Cardiac fibroblast (primary cell): Measurements from ENCODE around the gene GPBP1.

Source experiments
- DNase-seq, 2 donors: peaks; one replicate each; pipeline versions ENCODE4 v3.0.0 to v3.0.0-alpha.2; 2010; ENCODE audit warnings: low read depth in 2 of 2
- H3K4me3 ChIP-seq, 2 donors: replicated peaks in 1 of 2; 1 replicate in 1 of 2; 2 replicates in 1 of 2; pipeline ENCODE4 v1.5.1; 2011; ENCODE audit warnings: low read depth in 2 of 2, low read length in 2 of 2, mild to moderate bottlenecking in 2 of 2, moderate library complexity in 1 of 2
- TF ChIP-seq, protein P1 (sequence below): IDR thresholded peaks from one replicate; pipeline ENCODE4 v1.5.1; 2011; ENCODE audit warnings: low read depth, mild to moderate bottlenecking, low read length, inconsistent platforms

The GPBP1 gene

DNA sequence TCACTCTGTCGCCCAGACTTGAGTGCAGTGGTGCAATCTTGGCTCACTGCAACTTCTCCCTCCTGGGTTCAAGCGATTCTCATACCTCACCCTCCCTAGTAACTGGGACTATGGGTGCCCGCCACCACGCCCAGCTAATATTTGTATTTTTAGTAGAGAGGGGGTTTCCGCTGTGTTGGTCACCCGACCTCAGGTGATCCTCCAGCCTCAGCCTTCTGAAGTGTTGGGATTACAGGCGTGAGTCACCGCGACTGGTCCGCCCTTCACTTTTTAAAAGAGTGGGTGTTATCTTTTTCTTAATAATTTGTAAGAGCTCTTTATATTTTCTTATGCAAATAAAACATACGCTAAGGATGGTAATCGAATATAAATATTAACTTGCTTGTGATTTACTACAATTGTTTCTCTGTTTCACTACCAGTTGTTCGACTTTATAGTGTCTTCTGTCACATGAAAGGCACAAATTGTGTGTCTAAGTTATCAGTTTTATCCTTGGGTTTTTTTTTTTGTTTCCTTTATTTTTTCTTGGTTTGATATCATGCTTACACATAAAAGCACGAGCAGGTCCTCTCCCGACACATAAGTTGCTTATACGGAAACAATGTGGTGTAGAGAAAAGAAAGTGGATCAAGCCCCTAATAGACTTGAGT, 1.9 kb upstream of the GPBP1 start:
- TF ChIP-seq, protein P1, sequence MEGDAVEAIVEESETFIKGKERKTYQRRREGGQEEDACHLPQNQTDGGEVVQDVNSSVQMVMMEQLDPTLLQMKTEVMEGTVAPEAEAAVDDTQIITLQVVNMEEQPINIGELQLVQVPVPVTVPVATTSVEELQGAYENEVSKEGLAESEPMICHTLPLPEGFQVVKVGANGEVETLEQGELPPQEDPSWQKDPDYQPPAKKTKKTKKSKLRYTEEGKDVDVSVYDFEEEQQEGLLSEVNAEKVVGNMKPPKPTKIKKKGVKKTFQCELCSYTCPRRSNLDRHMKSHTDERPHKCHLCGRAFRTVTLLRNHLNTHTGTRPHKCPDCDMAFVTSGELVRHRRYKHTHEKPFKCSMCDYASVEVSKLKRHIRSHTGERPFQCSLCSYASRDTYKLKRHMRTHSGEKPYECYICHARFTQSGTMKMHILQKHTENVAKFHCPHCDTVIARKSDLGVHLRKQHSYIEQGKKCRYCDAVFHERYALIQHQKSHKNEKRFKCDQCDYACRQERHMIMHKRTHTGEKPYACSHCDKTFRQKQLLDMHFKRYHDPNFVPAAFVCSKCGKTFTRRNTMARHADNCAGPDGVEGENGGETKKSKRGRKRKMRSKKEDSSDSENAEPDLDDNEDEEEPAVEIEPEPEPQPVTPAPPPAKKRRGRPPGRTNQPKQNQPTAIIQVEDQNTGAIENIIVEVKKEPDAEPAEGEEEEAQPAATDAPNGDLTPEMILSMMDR, result no peak
- DNase-seq, result no peak
- peak overlapping the region; percentile 79 to 98 for H3K4me3 ChIP-seq

DNA sequence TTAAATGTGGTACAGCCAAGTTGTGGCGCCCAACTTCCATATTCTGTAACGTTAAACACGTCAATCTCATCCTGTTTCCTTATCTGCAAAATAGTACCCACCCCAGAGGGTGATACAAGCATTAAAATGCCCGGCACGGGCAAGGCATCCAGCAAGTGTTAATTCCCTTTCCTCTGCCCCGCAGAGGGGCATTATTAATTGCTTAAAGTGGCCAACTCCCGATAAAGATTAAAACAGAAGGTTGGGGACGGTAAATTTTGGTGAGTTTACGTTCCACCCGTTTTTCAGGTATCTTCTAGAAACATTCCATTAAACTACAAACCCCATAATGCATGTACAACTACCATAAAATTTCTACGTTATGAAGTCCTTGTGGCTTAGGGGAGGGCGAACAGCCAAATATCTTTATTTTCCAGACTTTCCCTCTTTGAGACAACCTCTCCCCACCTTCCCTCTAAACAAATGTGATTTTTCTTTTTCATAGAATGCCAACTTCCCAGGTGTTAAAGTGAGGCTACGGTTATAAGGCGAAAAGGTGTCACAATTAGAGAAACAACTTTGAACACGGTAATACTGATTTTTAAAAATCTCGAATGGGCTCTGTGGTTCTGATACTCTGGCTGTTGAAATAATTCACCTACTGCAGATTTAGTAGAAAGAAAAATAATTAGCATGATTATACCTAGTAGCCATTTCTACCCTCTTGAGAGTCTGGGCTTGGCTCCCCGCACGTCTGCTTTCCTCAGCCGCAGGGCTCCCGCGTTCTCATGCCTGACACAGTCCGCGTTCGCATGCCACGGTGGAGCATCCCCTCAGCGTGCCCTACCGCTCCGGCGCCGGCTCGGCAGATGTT, 1.2 kb upstream of the GPBP1 start:
- TF ChIP-seq, protein P1, result no peak

DNA sequence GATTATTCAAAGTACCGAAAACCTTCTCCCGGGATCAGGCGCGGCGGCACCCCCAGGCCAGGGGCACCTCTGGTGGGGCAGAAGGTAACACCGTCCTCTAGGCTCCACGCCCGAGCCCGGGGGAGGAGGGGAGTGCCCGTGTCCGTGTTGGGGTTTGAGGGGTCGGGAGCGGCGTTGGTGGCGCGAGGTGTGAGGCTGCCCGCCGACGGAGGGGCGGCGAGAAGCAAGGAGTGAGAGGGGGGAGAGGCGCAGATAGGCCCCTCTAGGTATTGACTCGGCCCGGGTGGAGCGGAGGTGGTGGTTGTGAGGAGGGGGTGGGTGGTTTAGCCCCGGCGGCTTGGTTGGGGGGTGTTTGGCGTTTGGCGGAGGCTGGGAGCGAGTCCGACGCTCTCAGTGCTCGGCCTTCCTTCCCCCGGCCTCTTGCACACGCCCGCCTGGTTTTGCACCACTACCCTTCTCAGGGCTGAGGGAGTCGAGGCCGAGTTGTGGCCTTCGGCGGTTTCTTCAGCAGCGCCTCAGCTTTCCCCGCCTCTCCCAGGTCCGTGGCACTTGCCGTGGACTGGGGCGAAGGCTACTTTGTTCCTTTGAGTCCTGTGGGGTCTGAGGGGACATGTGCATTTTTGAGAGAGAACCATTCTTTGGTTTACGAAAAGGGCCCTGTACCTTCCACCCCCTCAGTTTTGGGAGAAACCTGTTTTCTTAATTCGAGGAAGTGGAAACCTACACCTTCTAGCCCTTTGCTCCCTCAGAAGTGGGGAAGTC, 450 bp downstream of the GPBP1 start:
- peak in 1 of 2 donors; percentile 31 for DNase-seq
- TF ChIP-seq, protein P1, result no peak
- H3K4me3 ChIP-seq, result peak overlapping the region; percentile 98

More for the DNA sequence above, 1.2 kb upstream of the GPBP1 start:
- DNase-seq, result peak; percentile 41 to 44
- H3K4me3 ChIP-seq, result peak overlapping the region; percentile 79 to 98

DNA sequence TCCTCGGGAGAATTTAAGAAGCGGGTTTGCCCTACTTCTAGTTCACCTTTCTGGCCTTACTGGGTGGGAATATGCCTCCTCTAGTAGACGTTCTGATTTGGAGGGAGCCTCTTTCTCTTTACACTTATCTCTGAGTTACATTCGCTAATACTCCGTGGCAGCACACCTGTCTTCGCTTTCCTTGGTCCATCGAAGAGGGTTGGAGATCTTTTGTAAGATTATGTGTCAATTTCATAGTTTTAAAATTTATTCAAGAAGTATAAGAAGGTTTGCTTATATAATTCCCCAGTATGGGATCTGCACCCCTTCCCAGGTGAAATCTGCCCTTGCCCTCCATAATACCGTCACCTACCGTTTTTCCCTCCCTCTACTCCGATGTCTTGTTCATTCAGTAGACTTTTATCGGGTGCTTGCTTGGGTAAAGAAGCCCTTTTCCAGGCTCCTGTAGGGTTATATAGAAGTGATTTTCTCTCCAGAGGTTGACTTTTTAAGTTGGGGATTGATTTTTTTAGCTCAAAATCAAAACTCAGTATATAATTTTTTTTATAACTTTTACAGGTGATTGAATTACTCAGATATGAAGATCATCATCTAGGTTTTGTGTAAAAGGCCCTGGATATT, 1.1 kb downstream of the GPBP1 start:
- H3K4me3 ChIP-seq, result peak overlapping the region; percentile 98
- TF ChIP-seq, protein P1, result no peak
- DNase-seq, result no peak

DNA sequence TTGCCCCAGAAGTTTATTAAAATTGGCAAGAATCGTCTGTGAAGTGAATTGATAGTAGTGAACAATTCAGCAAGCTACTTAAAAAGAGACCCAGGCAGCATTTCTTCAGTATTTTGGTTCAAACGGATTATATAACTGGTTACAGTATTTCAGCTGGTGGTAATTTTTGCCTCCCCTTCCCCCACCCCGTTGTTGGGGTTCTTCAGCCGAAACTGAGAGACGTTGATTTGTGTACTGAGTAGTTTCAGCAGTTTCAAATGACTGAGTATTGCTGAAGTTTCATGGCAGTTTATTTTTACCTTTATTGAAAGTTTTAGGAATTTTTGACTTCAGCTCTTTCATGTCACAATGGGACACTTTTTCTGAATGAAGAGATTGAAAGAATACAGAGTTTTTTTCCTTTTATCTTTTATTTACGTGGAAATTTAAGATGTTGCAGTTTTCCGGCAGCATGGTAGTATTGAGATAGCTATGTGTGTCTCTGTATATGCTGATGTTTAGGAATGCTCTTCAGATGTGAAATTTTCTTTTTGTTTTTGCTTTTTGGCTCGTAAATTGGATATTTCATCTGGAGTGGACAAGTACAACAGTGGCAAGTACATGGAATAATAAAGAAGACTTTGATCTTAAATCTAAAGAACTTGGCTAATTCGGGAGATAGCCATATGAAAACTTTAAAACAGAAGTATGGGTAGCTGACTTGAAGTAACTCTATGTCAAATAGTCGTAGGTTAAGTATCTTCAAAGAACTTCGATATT, 1.9 kb downstream of the GPBP1 start:
- no peak for DNase-seq
- H3K4me3 ChIP-seq, result peak overlapping the region; percentile 98
- TF ChIP-seq, protein P1, result no peak

DNA sequence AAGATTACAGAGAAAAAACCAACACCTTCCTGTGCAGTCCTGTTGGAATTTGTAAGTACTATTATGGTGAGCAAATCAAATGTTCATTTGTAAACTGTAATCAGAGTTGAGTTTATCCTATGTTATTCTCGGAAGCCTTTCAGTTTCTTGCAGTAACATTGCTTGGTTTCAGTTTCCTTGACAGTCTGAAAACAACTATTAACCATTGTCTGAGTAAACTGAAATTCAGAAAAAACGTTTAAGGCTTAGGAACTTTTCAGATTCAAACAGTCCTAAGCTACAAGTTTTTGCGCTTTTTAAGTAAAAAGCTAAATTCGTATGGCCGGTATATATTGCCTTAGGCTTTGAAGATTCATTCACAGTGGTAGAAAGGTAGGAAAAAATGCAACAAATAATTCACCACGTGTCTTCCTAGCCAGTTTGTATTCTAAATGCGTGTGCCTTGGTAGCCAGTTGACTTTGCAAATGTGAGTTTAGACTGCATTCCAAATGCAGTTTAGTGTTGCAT, 2.5 kb downstream of the GPBP1 start:
- TF ChIP-seq, protein P1, result no peak
- peak overlapping the region; percentile 98 for H3K4me3 ChIP-seq
- DNase-seq, result peak; percentile 37 to 84
